HG03439 (cell line): ENCODE data around the gene STYXL1.

ENCODE experiments used
- ATAC-seq: cut with Tn5 transposase; IDR thresholded peaks from one replicate; pipeline ENCODE4 v1.9.1; 2021; ENCODE audit warnings: mild to moderate bottlenecking, moderate library complexity; ENCODE audit not compliant: unreplicated experiment

The STYXL1 gene

GRCh38 chr7:75981453-75982305, 66.1 kb downstream of the STYXL1 start:
- no peak for ATAC-seq

GRCh38 chr7:75981203-75981452, 66.7 kb downstream of the STYXL1 start:
- no peak for ATAC-seq

GRCh38 chr7:75980430-75981202, 67.2 kb downstream of the STYXL1 start:
- ATAC-seq: no peak

DNA sequence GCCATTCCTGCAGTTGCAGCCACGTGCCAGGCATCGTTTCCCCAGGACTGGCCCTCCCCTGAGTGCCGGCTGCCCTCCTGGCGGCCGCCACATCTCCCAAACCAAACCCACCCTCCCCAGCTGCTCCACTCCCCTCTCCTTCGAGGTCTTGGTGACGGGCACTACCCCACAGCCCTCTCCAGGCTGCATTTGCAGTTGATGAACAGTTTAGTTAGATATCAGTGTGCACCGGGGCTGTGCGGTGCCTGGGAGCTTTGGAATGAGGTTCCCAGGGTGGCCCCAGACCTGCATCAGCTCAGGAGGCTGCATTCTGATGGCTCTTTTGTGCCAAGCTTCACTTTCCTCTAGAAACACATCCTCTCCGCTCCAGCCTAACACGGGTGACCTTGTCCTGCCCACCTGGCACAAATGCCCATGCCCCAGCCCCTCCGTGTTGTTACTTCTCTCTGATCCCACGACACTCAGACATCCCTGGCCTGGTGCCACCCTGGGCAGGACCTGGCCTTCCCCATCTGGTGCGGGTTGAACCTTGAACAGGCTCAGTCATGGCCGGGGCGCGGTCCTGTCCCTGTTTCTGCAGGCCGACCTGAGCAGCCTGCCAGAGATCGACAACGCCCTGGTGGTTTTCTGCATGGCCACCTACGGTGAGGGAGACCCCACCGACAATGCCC, 67.9 kb downstream of the STYXL1 start:
- no peak for ATAC-seq

DNA sequence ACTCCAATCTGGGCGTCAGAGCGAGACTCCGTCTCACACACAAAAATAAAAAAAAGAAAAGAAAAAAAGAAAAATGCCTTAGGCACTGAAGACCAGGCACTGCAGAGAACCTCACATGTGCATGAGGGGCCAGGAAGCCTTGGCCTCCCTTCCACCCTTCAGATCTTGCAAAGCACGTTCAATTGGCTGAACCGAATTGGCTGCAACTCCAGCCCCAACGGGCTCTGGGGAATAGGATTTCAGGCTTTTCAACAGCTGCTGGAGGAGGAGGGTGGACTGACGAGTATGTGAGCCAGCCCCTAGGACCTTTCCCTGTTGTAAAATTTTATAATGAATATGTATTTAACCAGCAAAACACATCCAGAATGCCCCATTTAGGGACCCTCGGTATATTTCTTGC, 70.1 kb downstream of the STYXL1 start:
- no peak for ATAC-seq

- ATAC-seq: no peak
These were observed 75.6 kb downstream of the STYXL1 start for GRCh38 chr7:75971961-75972763.

DNA sequence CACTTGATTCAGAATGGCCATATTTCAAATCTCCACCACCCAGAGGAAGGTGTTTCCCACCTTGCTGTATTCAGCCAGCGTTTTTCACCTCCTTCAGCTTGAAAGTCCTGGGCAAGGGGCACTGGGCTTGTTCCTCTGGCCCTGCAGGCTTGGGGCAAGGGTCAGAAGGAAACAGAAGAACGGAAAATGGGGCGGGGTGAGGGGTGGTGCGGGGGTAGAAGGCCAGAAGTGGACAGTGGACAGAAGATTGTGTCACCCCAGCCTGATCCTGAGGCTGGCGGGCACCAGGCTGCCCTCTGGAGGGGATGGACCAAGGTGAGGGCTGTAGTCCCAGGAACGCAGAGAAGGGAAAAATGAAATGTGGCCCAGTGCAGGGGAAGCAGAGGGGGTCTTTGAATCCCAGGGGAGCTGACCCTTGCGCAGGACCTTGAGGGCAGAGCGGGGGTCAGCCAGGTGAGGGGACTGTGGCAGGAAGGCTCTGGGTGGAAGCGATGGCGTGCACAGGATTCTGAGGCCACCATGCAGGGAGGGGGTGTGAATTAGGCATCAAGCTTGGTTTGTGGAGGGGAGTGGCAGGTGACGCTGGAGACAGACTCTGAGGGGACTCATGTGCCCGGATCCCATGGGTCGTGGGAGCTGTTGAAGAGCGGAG, 76.4 kb downstream of the STYXL1 start:
- no peak for ATAC-seq

- no peak for ATAC-seq
These were observed 77.9 kb downstream of the STYXL1 start for GRCh38 chr7:75969704-75970498.

GRCh38 chr7:75969182-75969581, 78.6 kb downstream of the STYXL1 start:
- no peak for ATAC-seq

GRCh38 chr7:75968561-75969001, 79.2 kb downstream of the STYXL1 start:
- ATAC-seq: no peak

DNA sequence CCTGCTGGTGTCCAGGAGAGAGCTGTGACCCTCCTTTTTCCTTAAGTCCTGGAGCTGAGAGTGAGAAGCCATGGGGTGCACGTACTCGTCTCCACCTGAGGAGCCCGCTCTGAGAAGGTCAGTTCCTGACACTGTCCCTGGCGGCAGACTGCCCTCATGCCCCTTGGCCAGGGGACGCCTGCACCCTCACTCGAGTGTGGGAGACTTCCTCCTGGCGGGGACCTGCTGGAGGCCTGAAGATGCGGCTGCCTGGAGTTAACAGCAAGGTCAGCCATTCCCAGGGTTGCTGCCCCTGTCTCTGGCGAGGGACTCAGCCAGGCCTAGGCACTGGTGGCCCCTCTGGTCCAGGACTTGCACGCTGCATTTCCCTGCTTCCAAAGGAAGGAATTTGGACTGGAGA, 79.8 kb downstream of the STYXL1 start:
- no peak for ATAC-seq

DNA sequence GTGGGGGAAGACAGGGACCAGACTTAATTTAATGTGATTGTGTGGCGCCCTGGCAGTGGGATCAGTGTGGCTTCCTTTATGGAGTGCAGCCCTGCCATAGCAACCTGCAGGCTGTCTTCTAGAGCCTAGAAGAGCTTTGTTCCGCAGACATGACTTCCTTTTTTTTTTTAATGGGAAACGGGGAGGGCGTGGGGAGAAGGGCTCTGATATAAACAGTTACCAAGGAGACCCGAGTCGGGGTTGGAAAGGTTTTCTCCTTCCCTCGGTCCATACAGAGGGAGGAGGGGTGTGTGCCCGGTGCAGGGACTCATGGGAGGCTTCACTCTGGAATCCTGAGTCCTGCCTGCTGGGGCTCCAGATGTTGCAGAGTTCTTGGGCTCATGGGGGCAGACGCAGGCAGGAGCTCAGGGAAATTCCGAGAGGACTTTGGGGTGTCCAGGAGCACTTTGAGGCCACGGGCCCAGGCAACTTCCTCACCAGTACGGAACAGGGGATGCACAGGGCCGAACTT, 80.3 kb downstream of the STYXL1 start:
- no peak for ATAC-seq

DNA sequence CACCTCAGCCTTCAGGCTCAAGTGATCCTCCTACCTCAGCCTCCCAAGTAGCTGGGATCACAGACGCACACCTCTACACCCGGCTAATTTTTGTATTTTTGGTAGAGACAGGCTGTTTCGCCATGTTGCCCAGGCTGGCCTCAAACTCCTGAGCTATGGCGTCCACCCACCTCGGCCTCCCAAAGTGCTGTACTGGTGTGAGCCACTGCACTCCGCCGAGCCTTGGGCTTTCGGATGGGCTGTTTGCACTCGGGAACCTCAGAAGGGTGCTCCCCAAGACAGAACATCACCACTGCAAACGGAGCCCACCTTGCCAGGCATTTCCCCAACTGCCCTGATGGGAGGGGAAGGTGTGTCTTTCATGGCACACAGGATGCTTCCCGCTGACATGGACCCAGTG, 80.7 kb downstream of the STYXL1 start:
- ATAC-seq: no peak

DNA sequence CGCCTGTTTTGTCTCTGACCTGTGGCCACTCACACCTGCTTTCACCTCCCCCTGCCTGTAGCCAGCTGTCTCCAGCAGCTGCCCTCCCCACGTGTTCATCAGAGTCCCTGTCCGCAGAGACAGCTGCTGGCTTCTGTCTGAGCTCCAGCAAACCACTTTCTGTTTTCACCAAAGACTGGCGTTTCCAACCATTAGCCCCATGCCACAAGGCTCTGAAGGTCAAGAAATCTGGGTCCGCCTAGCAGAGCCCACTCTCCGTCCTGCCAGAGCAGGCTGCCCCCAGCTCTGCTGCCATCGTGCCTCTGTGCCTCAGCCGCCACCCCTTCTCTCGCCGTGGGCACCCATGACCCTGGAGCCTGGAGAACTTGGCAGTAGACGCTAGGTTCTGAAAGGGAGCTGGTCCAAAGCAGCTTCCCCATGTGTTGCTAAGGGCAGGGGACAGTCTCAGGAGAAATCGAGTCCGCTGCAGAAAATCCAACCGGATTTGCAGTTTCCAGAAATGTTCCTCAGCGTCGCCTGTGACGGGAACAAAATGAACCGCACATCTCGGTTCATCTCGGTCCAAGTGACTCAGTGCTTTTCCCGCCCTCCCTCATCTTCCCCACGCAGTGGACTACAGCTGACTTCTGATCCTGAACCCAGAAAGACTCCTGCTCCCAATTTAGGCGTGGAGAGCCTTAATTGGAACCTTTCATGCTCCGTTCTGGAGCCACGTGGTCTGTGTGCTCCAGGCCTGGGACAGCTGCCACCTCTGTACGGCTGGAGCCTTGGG, 81.4 kb downstream of the STYXL1 start:
- no peak for ATAC-seq

DNA sequence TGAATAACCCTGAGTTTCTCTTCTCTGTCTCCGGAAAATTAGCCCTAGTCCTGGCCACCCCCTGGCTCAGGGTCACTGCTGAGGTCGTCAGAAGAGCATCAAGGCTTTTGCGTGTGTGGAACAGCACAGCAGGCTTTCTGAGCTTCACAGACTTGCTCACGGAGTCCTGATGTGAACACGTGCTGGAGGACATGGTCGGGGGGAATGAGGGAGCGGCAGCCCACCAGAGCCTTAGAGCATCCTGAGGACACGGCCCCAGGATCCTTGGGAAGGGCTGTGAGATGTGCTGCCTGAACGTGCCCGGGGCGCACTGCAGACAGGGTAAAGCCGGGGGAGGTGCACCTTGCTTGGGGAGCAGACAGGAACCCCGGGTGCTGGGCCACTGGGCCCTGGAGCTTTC, 82.2 kb downstream of the STYXL1 start:
- ATAC-seq: no peak

DNA sequence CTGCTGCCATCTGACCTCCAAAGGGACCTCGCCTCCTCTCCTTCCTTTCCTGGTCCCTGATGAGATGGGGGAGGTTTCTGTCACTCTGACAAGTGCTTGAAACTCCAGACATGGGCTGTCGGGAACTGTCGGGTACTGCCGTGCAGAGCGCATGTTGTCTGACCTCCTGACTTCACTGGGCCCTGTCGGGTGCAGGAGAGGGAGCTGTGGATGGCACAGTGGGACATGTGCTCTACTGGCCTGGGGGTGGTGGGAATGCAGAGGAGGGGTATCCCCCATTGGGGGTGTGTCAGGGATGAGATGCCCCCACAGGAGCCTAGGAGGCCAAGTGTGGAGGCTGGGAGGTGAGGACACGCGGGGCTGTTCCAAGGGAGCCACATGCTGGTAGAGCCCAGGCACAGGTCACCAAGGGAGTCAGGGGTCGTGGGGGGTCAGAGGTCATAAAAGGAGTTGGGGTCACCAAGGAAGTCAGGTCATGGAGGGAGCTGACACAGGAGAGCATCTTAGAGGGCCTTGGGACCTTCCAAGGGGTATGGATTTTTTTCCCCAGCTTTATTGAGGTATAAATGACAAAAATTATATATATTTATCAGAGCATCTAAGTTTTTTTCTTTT, 84.3 kb downstream of the STYXL1 start:
- no peak for ATAC-seq

- no peak for ATAC-seq
These were observed 85.0 kb downstream of the STYXL1 start for GRCh38 chr7:75962607-75963380.

GRCh38 chr7:75961218-75961617, 86.6 kb downstream of the STYXL1 start:
- ATAC-seq: no peak
